ENCODE data around the gene PACRG. TPM values are rescaled to one million over a fixed set of nuclear protein-coding genes. Genes with fewer than 3 reads are reported as not detected.

The PACRG gene
- total RNA-seq, 2 donors from 2014 or later, result not detected

DNA sequence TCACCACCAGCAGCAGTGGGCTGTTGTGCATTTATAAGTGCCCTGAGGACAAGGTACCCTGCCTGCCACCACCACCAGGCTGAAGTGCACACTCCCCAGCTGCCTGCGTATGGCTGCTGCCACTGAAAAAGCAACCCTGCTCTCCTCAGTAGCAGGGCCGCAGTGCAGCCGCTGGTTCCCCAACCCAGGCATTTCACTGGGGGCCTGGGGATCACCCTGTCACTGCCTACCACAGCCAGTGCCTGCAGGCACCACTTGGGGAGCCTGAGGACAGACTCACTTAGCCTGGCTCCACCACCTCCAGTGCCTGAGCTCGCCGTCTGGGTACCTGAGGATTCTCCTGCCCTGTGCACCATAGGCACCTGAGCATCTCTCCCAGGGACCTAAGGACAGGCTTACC lies 215.6 kb downstream of the PACRG start:
- peaks cover 14 to 18% of the 10 kb centered on the region in 2 donors for H3K9me3 Mint-ChIP-seq
- H3K36me3 Mint-ChIP-seq (ENCODE audit: insufficient read depth in 2 of 2), result peaks cover 2 to 4% of the 10 kb centered on the region in 2 donors
- ATAC-seq (replicated peaks in 1 of 2), result no peak
- no peak for DNase-seq
- no peak overlapping the region for H3K27ac Mint-ChIP-seq
- no peaks in the 10 kb centered on the region for H3K27me3 Mint-ChIP-seq (ENCODE audit: low read depth)
- H3K4me1 Mint-ChIP-seq (ENCODE audit: low read depth), result no peaks in the 10 kb centered on the region
- no peak overlapping the region for H3K4me3 Mint-ChIP-seq

DNA sequence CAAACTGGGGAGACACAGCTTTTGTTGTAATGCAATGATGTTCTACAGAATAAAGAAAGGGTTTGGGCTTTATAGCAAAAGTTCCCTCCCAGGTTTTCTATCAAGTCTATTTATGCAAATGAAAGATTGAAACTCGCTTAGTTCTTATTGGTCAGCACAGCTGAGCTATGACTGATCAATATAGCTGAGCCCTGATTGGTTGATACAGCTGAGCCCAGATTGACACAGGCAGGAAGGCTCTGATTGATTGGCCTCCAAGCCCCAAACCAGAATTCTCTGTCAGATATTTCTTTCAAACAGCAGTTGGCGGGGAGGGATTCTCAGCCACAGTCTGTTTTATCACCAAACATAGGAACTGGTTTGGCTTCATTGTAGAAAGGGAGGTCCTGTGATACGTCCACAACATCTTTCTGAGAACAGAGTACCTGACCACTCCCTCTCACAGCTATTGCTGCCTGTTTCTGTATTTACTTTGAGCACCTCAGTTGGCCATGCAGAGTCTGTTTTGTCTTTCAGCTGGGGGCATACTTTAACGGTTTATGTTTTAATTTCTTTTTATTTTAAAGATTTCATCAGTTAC lies 223.5 kb downstream of the PACRG start:
- no peaks in the 10 kb centered on the region for H3K27me3 Mint-ChIP-seq (ENCODE audit: low read depth)

DNA sequence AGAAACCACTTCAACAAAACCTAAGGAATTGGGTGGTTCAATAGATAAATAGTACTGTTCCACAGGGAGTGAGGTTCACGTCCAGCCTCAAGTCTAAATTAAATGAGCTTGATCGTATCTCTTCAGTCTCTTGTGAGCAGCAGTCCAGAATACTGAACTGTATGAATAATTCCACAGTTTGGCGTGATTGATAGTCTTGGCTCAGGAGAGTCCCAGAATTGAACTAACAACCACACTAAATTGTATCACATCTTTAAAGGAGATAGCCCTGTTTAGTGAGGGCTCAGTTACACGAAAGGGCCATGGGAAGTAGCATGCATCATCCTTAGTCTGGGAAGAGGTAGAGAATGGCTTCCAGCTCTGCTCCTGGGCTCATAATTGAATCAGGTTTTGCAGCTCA lies 224.6 kb downstream of the PACRG start:
- DNase-seq (no peak), ATAC-seq (replicated peaks in 1 of 2) (no peak)
- no peaks in the 10 kb centered on the region for H3K27me3 Mint-ChIP-seq (ENCODE audit: low read depth)
- H3K36me3 Mint-ChIP-seq (ENCODE audit: insufficient read depth in 2 of 2), result peaks cover 0 to 3% of the 10 kb centered on the region in 2 donors
- H3K4me3 Mint-ChIP-seq, result no peak overlapping the region
- no peak overlapping the region for H3K27ac Mint-ChIP-seq
- no peaks in the 10 kb centered on the region for H3K4me1 Mint-ChIP-seq (ENCODE audit: low read depth)
- H3K9me3 Mint-ChIP-seq, result peaks cover 2 to 9% of the 10 kb centered on the region in 2 donors

More for the DNA sequence above, 223.5 kb downstream of the PACRG start:
- H3K27ac Mint-ChIP-seq, result no peak overlapping the region
- ATAC-seq (replicated peaks in 1 of 2), result no peak
- H3K9me3 Mint-ChIP-seq, result peaks cover 2 to 11% of the 10 kb centered on the region in 2 donors
- H3K4me1 Mint-ChIP-seq (ENCODE audit: low read depth), result no peaks in the 10 kb centered on the region
- no peak for DNase-seq
- H3K4me3 Mint-ChIP-seq, result no peak overlapping the region
- peaks cover 0 to 3% of the 10 kb centered on the region in 2 donors for H3K36me3 Mint-ChIP-seq (ENCODE audit: insufficient read depth in 2 of 2)

DNA sequence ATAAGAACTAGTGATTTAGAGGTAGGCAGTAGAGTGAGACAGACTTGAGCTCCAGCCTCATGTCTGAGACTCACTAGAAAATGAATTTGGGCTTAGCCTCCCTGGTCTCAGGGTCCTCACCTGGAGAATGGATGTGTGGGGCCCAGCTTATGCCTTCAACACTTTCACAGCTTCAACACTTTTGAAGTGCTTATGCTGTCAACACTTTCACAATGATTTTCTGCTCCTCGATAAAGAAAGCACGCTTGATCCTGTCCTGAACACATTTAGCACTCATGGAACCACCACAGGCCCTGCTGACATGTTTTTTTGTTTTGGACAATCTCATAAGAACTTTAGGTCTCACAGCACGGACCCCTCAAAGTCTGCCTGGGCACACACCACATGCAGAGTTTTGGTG lies 229.3 kb downstream of the PACRG start:
- H3K36me3 Mint-ChIP-seq (ENCODE audit: insufficient read depth in 2 of 2), result peaks cover 0 to 3% of the 10 kb centered on the region in 2 donors
- H3K4me3 Mint-ChIP-seq, result no peak overlapping the region
- H3K27me3 Mint-ChIP-seq (ENCODE audit: low read depth), result no peaks in the 10 kb centered on the region
- H3K9me3 Mint-ChIP-seq, result peaks cover 3 to 11% of the 10 kb centered on the region in 2 donors
- DNase-seq (no peak), ATAC-seq (replicated peaks in 1 of 2) (no peak)
- no peak overlapping the region for H3K27ac Mint-ChIP-seq
- no peaks in the 10 kb centered on the region for H3K4me1 Mint-ChIP-seq (ENCODE audit: low read depth)

DNA sequence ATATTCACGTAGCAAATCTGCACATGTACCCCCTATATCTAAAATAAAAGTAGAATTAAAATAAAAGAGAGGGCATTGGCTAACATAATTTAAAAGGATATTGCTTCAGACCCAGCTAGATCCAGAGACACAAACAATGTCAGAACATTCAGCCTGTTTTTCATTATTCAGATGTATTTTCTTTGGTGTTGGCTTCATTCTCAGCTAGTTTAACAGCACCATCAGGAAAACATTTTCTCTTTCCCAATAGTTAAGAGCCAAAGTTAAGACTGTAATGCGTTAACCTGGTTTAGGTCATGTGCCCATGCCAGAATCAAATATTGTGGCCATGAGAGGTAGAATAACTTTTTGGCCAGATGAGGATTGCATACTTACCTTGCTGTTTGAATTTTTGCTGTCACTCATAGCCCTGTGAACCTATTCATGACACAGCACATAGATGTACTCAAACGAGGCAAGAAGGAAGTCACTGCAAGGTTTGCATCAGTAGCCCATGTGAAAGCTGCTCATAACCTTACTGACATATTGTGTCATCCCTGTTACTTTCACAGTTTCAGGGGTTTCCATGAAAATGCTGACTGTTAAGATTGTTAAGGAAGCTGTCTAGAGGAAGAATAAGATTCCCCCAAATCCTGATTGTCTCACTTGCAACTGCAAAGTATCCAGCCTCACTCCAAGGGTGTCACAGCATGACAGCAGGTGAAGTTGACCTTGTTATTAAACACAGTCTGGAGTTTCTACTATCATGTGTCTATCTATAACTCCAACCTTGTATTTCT lies 233.1 kb downstream of the PACRG start:
- Mint-ChIP-seq H3K27me3 (ENCODE audit: low read depth) (no peaks in the 10 kb centered on the region), H3K36me3 (ENCODE audit: insufficient read depth in 2 of 2) (no peaks in the 10 kb centered on the region), H3K9me3 (peaks cover 4 to 9% of the 10 kb centered on the region in 2 donors), H3K4me3 (no peak overlapping the region), H3K4me1 (ENCODE audit: low read depth) (no peaks in the 10 kb centered on the region), H3K27ac (no peak overlapping the region)
- ATAC-seq (replicated peaks in 1 of 2) (no peak), DNase-seq (no peak)

DNA sequence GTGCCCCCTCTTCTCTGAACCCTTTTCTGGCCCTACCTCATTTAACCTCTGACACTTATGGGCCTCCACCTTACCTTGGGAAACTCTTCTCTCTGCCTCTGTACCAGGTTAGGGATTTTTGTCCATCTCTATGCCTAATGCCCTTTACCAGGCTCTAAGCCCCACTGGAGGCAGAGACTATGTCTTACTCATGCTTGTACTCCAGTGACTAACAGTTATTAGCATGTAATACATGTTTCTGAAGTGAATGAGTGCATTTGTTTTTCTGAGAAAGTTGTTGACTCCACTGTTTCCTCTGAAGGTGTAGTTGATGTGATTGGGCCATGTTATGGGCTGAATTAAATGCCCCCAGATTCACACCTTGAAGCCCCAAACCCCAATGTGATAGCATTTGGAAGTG lies 234.3 kb downstream of the PACRG start:
- Mint-ChIP-seq H3K27ac (no peak overlapping the region), H3K36me3 (ENCODE audit: insufficient read depth in 2 of 2) (no peaks in the 10 kb centered on the region), H3K4me3 (no peak overlapping the region), H3K4me1 (ENCODE audit: low read depth) (no peaks in the 10 kb centered on the region), H3K27me3 (ENCODE audit: low read depth) (no peaks in the 10 kb centered on the region), H3K9me3 (peaks cover 4 to 9% of the 10 kb centered on the region in 2 donors)
- no peak for ATAC-seq (replicated peaks in 1 of 2)
- DNase-seq, result no peak

DNA sequence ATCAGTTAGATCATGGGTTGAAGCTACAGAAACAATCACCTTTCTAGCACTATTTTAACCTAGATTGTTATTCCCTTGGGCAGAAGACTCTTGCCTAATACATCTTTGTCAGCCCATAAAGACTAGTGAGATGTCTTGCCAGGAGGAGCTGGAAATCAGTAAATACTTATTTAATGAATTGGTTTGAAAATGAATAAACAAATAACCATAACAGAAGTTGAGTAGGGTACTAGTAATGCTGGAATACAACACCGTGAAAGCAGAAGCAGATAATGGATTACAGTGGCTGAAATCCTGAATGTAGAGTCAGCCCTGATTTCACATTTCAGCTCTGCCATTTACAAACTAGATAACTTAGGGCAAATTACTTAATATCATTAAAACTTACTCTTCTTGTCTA lies 236.1 kb downstream of the PACRG start:
- H3K36me3 Mint-ChIP-seq (ENCODE audit: insufficient read depth in 2 of 2), result no peaks in the 10 kb centered on the region
- DNase-seq (no peak), ATAC-seq (replicated peaks in 1 of 2) (no peak)
- H3K9me3 Mint-ChIP-seq, result peaks cover 4 to 9% of the 10 kb centered on the region in 2 donors
- H3K4me3 Mint-ChIP-seq, result no peak overlapping the region
- H3K27ac Mint-ChIP-seq, result no peak overlapping the region
- no peaks in the 10 kb centered on the region for H3K27me3 Mint-ChIP-seq (ENCODE audit: low read depth)
- no peaks in the 10 kb centered on the region for H3K4me1 Mint-ChIP-seq (ENCODE audit: low read depth)

DNA sequence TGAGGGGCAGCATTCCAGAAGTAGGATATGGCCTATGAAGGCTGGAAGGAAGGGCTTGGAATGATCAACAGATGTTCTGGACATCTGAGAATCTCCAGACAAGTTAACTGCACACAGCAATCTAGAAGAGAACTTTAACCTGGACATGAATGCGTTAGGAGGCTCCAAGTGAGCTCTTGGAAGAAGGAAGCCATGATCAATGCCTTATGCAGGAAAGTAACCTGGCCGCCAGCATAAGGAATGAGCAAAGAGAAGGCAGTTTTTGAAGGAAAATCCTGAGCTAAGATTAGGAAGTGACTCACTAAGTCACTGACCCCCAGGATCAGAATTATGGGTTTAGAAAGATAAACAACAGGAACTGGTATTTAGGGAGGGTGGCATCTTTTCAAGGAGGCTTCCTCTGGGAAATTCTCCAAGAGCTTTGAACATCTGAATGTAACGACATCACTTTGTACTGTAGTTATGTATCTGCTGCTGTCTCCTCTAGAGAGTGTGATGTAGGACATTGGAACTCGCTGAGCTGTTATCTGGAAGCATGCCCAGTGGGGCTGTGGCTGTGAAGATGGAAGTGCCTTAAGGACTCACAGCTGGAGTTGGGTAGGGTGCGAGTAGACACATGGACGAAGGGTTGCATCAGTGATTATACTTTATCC lies 236.8 kb downstream of the PACRG start:
- no peak overlapping the region for H3K27ac Mint-ChIP-seq
- H3K27me3 Mint-ChIP-seq (ENCODE audit: low read depth), result no peaks in the 10 kb centered on the region

DNA sequence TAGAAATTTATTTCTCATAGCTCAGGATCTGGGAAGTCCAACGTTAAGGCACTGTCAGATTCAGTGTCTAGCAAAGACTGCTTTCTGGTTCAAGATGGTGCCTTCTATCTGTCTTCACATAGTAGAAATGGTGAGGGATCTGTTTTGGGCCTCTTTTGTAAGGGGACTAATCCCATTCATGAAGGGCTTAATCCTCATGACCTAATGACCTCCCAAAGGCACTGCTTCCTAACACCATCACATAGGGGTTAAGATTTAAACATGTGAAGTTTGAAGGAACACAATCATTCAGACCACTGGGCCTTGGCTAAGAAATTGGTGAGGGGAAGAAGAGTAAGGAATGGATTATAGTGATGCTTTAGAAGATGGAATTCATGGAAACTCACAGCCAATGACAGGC lies 237.6 kb downstream of the PACRG start:
- Mint-ChIP-seq H3K27ac (no peak overlapping the region), H3K27me3 (ENCODE audit: low read depth) (no peaks in the 10 kb centered on the region), H3K4me3 (no peak overlapping the region), H3K4me1 (ENCODE audit: low read depth) (no peaks in the 10 kb centered on the region), H3K9me3 (peaks cover 10 to 11% of the 10 kb centered on the region in 2 donors), H3K36me3 (ENCODE audit: insufficient read depth in 2 of 2) (no peaks in the 10 kb centered on the region)
- ATAC-seq (replicated peaks in 1 of 2), result no peak
- DNase-seq, result no peak

More for the DNA sequence above, 236.8 kb downstream of the PACRG start:
- no peak for ATAC-seq (replicated peaks in 1 of 2)
- Mint-ChIP-seq H3K4me1 (ENCODE audit: low read depth) (no peaks in the 10 kb centered on the region), H3K36me3 (ENCODE audit: insufficient read depth in 2 of 2) (no peaks in the 10 kb centered on the region), H3K4me3 (no peak overlapping the region), H3K9me3 (peaks cover 8 to 11% of the 10 kb centered on the region in 2 donors)
- DNase-seq, result no peak

DNA sequence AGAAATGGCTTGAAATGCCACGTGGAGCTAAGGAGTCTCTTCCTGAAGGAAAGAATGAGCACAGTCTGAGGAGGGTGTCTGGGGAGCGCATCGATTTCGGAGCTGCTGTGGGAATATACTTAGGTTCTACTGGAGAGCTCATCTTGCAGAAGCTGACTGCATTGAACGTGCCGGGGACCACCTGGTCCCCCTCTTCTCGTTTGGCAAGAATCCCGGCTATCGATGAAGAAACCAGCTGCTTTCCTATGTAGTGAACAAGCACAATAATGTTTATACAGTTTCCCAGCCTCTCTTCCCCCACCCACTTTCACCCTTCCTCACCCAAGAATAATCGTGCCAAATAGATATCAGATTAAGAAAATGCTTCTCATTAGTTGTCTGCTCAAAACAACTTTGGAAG lies 242.5 kb downstream of the PACRG start:
- Mint-ChIP-seq H3K4me3 (no peak overlapping the region), H3K9me3 (peaks cover 4 to 10% of the 10 kb centered on the region in 2 donors), H3K4me1 (ENCODE audit: low read depth) (no peaks in the 10 kb centered on the region), H3K27ac (no peak overlapping the region), H3K36me3 (ENCODE audit: insufficient read depth in 2 of 2) (no peaks in the 10 kb centered on the region), H3K27me3 (ENCODE audit: low read depth) (no peaks in the 10 kb centered on the region)
- ATAC-seq (replicated peaks in 1 of 2) (no peak), DNase-seq (no peak)

DNA sequence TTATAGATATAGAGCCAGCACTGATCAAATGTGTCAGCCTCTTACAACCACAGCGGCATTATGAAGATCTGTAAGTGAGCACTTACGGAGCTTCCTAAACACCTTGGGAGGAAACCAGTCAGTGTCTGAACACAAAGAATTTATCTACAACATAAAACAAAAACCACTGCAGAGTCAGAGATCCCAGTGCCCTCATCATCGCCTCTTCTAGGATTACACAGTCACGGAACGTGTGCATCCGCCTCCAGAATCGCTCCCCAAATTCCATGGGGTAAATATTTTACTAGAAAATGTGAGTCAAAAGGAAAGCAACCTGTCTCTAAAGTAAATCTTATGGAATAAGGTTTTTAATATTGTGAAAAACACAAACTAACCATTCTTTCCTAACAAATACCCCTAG lies 243.6 kb downstream of the PACRG start:
- H3K9me3 Mint-ChIP-seq, result peaks cover 6 to 7% of the 10 kb centered on the region in 2 donors
- ATAC-seq (replicated peaks in 1 of 2) (no peak), DNase-seq (no peak)
- no peak overlapping the region for H3K4me3 Mint-ChIP-seq
- H3K27me3 Mint-ChIP-seq (ENCODE audit: low read depth), result no peaks in the 10 kb centered on the region
- H3K27ac Mint-ChIP-seq, result no peak overlapping the region
- no peaks in the 10 kb centered on the region for H3K4me1 Mint-ChIP-seq (ENCODE audit: low read depth)
- H3K36me3 Mint-ChIP-seq (ENCODE audit: insufficient read depth in 2 of 2), result no peaks in the 10 kb centered on the region

DNA sequence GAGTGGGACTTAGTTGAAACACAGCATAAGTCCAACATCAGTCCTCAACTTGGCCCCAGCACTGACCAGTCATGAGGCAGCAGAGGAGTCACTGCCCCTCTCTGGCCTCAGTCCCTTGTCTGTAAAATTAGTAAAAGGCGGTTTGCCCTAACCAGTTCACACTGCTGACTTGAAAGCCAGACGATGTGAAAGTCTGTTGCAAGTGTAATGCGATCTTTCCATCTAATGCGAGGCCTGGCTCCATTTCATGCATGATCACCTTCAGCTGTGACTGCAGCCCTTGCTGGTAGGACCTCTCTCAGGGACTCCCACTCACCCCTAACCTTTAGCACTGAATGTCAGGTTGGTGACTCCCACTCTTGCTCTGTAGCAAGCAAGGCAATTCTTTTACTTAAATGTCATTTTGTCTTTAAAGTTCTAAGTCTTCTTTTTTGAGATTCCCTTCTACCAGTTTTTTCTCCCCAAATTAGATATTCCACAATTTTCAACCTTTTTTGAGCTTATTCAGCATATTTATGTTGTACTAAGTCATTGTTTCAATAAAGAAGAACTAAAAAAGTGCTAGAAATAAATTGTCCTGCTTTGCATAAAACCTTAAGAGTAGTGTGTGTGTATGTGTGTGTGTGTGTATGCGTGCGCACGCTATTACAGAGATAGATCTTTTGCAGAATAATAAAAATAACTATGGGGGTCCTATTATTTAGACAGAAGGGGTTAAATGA lies 245.5 kb downstream of the PACRG start:
- Mint-ChIP-seq H3K36me3 (ENCODE audit: insufficient read depth in 2 of 2) (no peaks in the 10 kb centered on the region), H3K27ac (no peak overlapping the region), H3K4me3 (no peak overlapping the region), H3K27me3 (ENCODE audit: low read depth) (no peaks in the 10 kb centered on the region), H3K9me3 (peaks cover 6 to 7% of the 10 kb centered on the region in 2 donors), H3K4me1 (ENCODE audit: low read depth) (no peaks in the 10 kb centered on the region)
- no peak for DNase-seq
- ATAC-seq (replicated peaks in 1 of 2), result no peak

DNA sequence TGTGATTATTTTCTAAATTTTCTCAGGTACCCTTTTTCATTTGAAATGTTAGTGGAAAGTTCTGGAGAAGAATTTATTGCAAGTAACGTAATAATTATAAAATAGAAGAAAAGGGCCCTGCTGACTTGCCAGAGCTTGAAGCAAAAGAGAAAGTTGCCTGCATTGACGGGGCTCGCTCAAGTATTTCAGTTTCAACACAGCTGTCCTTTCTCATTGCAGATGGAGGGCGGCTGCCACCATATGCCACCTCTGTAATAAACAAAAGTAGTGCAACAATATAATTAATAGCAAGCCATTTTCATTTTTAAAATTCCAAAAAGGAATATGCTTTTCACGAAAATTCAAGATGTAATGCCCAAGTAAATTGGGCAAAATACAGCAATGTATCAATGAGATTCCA lies 246.2 kb downstream of the PACRG start:
- H3K36me3 Mint-ChIP-seq (ENCODE audit: insufficient read depth in 2 of 2), result no peaks in the 10 kb centered on the region
- ATAC-seq (replicated peaks in 1 of 2) (no peak), DNase-seq (no peak)
- no peak overlapping the region for H3K27ac Mint-ChIP-seq
- peaks cover 6 to 7% of the 10 kb centered on the region in 2 donors for H3K9me3 Mint-ChIP-seq
- H3K4me3 Mint-ChIP-seq, result no peak overlapping the region
- no peaks in the 10 kb centered on the region for H3K4me1 Mint-ChIP-seq (ENCODE audit: low read depth)
- no peaks in the 10 kb centered on the region for H3K27me3 Mint-ChIP-seq (ENCODE audit: low read depth)
